Sigmoid colon (tissue), 7 donors: ENCODE data around the gene TGM3. TPM values are rescaled to one million over a fixed set of nuclear protein-coding genes. Genes with fewer than 3 reads are reported as not detected.

Experiments used
- DNase-seq: peaks from one replicate; pipeline ENCODE4 v3.0.0-alpha.2; 2019
- H3K27ac ChIP-seq, 4 donors: fragments of 200-600 bp; sonication (generic); one replicate each; pipeline ENCODE4 v1.5.1; 2016 to 2019; ENCODE audit warnings: mild to moderate bottlenecking in 1 of 4
- H3K27me3 ChIP-seq, 3 donors: fragments of 200-600 bp; sonication (generic); one replicate each; pipeline ENCODE4 v1.5.1; 2019; ENCODE audit warnings: mild to moderate bottlenecking in 1 of 3
- H3K36me3 ChIP-seq, 4 donors: fragments of 200-600 bp; sonication (generic); one replicate each; pipeline ENCODE4 v1.5.1; 2016 to 2019
- H3K4me1 ChIP-seq, 4 donors: fragments of 200-600 bp; sonication (generic); one replicate each; pipeline ENCODE4 v1.5.1; 2017 to 2019
- H3K4me3 ChIP-seq, 4 donors: fragments of 200-600 bp; sonication (generic); one replicate each; pipeline ENCODE4 v1.5.1; 2017 to 2019; ENCODE audit warnings: mild to moderate bottlenecking in 2 of 4, moderate library complexity in 1 of 4
- H3K9me3 ChIP-seq, 4 donors: fragments of 200-600 bp in 3 of 4; sonication (generic) in 3 of 4; one replicate each; pipeline versions ENCODE4 v1.5.1 to v1.6.1; 2013 to 2019
- EP300 ChIP-seq, 4 donors: sonication (generic); formaldehyde crosslinking; IDR thresholded peaks; one replicate each; pipeline ENCODE4 v1.6.1; 2017; ENCODE audit warnings: antibody characterized with exemption in 4 of 4
- POLR2A ChIP-seq, 2 donors: fragments of 450-650 bp; IDR thresholded peaks; one replicate each; pipeline ENCODE4 v1.6.1; 2016; ENCODE audit warnings: antibody characterized with exemption in 2 of 2, mild to moderate bottlenecking in 2 of 2, moderate library complexity in 2 of 2
- POLR2AphosphoS5 ChIP-seq, 4 donors: sonication (generic); formaldehyde crosslinking; IDR thresholded peaks; one replicate each; pipeline ENCODE4 v1.6.1; 2017; ENCODE audit warnings: antibody characterized with exemption in 4 of 4
- WGBS, 2 donors: extraction: QIAGEN DNeasy Blood & Tissue Kit; methylation state at CpG; one replicate each; pipeline ENCODE4 v1.1.7; 2013; 5-methylcytosine and 5-hydroxymethylcytosine counted together
- intact Hi-C: fragments of 100-400 bp; cut with DNase I; formaldehyde crosslinking; loops from one replicate; pipeline ENCODE4 v1.15.1; 2023
- polyA plus RNA-seq, 3 donors: library from polyadenylated mRNA; stranded (reverse); fragments of 200-250 nt; gene quantifications; one replicate each; pipeline ENCODE4 v1.2.3, GENCODE V29; 2013
- total RNA-seq, 4 donors: library from RNA; depleted of rRNA; stranded (reverse); fragments of >200 nt; gene quantifications; one replicate each; pipeline ENCODE4 v1.1.0, GENCODE V29; 2016
- TF ChIP-seq, protein P1 (sequence below), 4 experiments: fragments of 450-650 bp in 3 of 4; fragments of 200-600 bp in 1 of 4; IDR thresholded peaks; one replicate each; pipeline ENCODE4 v1.5.1; 2016 to 2019; ENCODE audit warnings: antibody characterized with exemption in 4 of 4, mild to moderate bottlenecking in 3 of 4, moderate library complexity in 2 of 4
- donor health status: healthy with polysubstance abuse.
- donor health status: Bipolar disorder and iron deficiency.
- donor health status: healthy.

TGM3 gene
- total RNA-seq (not detected), polyA plus RNA-seq (1 to 10 TPM in 1 of 3 donors, under 1 TPM in 2; 0.23 to 3.0 (median 0.42) TPM)

DNA sequence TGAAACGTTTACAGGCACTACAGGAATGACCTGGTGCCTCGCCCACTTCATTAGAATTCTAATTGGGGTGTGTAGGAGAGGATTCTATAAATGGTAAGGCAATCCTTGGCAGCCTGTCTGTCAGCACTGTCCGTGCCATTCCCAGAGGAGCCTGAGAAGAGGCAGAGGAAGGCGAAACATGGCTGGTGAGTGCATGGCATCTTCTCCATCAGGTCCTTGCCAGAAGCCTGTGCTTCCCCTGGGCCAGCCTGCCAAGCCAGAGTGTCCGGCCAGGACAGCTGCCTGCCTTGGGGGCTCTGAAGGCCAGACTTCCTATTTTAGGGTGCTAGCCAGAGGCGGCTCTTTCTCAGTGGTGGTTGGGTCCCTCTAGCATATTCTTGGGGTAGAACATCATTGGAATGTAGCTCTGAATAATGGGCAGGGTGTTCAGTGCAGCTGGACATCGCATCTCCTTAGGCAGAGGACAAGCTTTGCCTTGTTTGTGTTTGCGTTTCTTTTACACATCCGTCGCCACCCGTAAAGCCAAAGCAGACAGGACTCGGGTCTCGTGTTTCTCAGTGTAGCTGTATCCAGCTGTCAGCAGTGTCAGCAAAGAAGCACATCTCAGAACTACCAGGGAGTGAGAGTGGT is at the start of gene TGM3:
Gene TGM3 (plus strand): TSS at position 116 of the 630 bp plus-strand sequence. CDS start 63 bp downstream, at position 179.
- Histone ChIP-seq H3K36me3 (no peaks in the 10 kb centered on the region), H3K4me1 (no peaks in the 10 kb centered on the region), H3K27ac (no peak within 1 kb of the TSS), H3K27me3 (peaks cover 0 to 3% (median 0%) of the 10 kb centered on the region in 3 donors), H3K9me3 (no peaks in the 10 kb centered on the region), H3K4me3 (no peak within 1 kb of the TSS)
- intact Hi-C loops = no loop called here
- DNase-seq = no peak
- TF ChIP-seq EP300 (IDR thresholded peaks at IDR 0.05) (no peak), POLR2A (IDR thresholded peaks at IDR 0.05) (no peak), POLR2AphosphoS5 (IDR thresholded peaks at IDR 0.05) (no peak)
- TF ChIP-seq, protein P1, sequence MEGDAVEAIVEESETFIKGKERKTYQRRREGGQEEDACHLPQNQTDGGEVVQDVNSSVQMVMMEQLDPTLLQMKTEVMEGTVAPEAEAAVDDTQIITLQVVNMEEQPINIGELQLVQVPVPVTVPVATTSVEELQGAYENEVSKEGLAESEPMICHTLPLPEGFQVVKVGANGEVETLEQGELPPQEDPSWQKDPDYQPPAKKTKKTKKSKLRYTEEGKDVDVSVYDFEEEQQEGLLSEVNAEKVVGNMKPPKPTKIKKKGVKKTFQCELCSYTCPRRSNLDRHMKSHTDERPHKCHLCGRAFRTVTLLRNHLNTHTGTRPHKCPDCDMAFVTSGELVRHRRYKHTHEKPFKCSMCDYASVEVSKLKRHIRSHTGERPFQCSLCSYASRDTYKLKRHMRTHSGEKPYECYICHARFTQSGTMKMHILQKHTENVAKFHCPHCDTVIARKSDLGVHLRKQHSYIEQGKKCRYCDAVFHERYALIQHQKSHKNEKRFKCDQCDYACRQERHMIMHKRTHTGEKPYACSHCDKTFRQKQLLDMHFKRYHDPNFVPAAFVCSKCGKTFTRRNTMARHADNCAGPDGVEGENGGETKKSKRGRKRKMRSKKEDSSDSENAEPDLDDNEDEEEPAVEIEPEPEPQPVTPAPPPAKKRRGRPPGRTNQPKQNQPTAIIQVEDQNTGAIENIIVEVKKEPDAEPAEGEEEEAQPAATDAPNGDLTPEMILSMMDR (IDR thresholded peaks at IDR 0.05) = no peak
- WGBS, 2 donors = 61 to 64% methylated on average over 13 of the region's 13 CpGs

DNA sequence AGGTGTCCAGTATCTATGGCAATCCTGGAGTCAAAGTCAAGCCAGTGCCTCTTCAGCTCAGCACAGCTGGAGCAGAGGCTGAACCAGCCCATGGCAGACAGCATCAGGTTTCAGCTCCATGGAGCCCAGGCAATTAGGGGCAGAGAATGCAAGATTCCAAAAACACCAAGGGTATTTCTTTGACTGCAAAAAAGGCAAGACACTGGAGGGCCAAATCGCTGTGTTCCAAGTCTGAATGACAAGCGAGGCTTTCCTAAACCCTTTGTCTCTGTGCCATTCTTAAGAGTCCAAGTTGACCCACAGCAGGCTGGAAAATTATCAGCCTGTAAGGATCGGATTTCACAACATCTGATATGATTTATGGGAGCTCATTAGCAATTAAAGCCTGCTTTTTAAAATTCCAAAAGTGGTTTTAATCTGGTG is 49.7 kb upstream of the TGM3 start:
- TF ChIP-seq, protein P1 (IDR thresholded peaks at IDR 0.05) = no peak
- TF ChIP-seq POLR2AphosphoS5 (IDR thresholded peaks at IDR 0.05) (no peak), POLR2A (IDR thresholded peaks at IDR 0.05) (no peak), EP300 (IDR thresholded peaks at IDR 0.05) (no peak)
- H3K9me3 ChIP-seq = no peaks in the 10 kb centered on the region
- no peaks in the 10 kb centered on the region for H3K36me3 ChIP-seq
- DNase-seq = no peak
- no peak overlapping the region for H3K4me3 ChIP-seq
- 74 to 82% methylated on average over 3 of the region's 3 CpGs for WGBS, 2 donors
- intact Hi-C loops = no loop called here
- peaks cover 0 to 12% (median 0%) of the 10 kb centered on the region in 3 donors for H3K27me3 ChIP-seq
- H3K27ac ChIP-seq = no peak overlapping the region
- H3K4me1 ChIP-seq = no peaks in the 10 kb centered on the region

GRCh38 chr20:2248837-2249236 is 47.0 kb upstream of the TGM3 start:
- Histone ChIP-seq H3K9me3 (no peaks in the 10 kb centered on the region), H3K27ac (no peak overlapping the region), H3K4me1 (no peaks in the 10 kb centered on the region), H3K4me3 (no peak overlapping the region), H3K36me3 (no peaks in the 10 kb centered on the region), H3K27me3 (peaks cover 0 to 12% (median 0%) of the 10 kb centered on the region in 3 donors)
- WGBS, 2 donors = 92% methylated on average over 5 of the region's 5 CpGs
- intact Hi-C loops = no loop called here
- DNase-seq = no peak
- TF ChIP-seq POLR2AphosphoS5 (IDR thresholded peaks at IDR 0.05) (no peak), POLR2A (IDR thresholded peaks at IDR 0.05) (no peak)

- no peak for DNase-seq
- Histone ChIP-seq H3K4me3 (no peak overlapping the region), H3K4me1 (no peaks in the 10 kb centered on the region), H3K27ac (no peak overlapping the region), H3K36me3 (no peaks in the 10 kb centered on the region), H3K27me3 (peaks cover 0 to 10% (median 0%) of the 10 kb centered on the region in 3 donors), H3K9me3 (no peaks in the 10 kb centered on the region)
- TF ChIP-seq POLR2A (IDR thresholded peaks at IDR 0.05) (no peak), EP300 (IDR thresholded peaks at IDR 0.05) (no peak), POLR2AphosphoS5 (IDR thresholded peaks at IDR 0.05) (no peak)
- TF ChIP-seq, protein P1 (IDR thresholded peaks at IDR 0.05) = no peak
- 86 to 87% methylated on average over 3 of the region's 3 CpGs for WGBS, 2 donors
- intact Hi-C loops = no loop called here
These were observed 45.9 kb upstream of the TGM3 start for GRCh38 chr20:2249935-2250334.

GRCh38 chr20:2252419-2252997 is 43.3 kb upstream of the TGM3 start:
- H3K27me3 ChIP-seq = no peaks in the 10 kb centered on the region
- WGBS, 2 donors = 60 to 86% methylated on average over 6 of the region's 6 CpGs
- no peaks in the 10 kb centered on the region for H3K4me1 ChIP-seq
- no peak overlapping the region for H3K27ac ChIP-seq
- TF ChIP-seq EP300 (IDR thresholded peaks at IDR 0.05) = no peak
- TF ChIP-seq, protein P1 (IDR thresholded peaks at IDR 0.05) = no peak
- no peak for TF ChIP-seq POLR2A (IDR thresholded peaks at IDR 0.05)
- no peak for TF ChIP-seq POLR2AphosphoS5 (IDR thresholded peaks at IDR 0.05)
- intact Hi-C loops = no loop called here
- DNase-seq = no peak
- no peaks in the 10 kb centered on the region for H3K9me3 ChIP-seq
- H3K4me3 ChIP-seq = no peak overlapping the region
- no peaks in the 10 kb centered on the region for H3K36me3 ChIP-seq
